HCT116 (cell line): Measurements from ENCODE around the gene CDH13. TPM values are rescaled to one million over a fixed set of nuclear protein-coding genes. Genes with fewer than 3 reads are reported as not detected.
A peak's percentile ranks its signal among the peaks of the same experiment; 100 is the strongest.

ENCODE experiments used
- ATAC-seq: fragments of 200-7000 bp; cut with Tn5 transposase; 2 replicates; pipeline ENCODE4 v1.9.1; 2020; ENCODE audit warnings: mild to moderate bottlenecking, moderate library complexity
- BruUV-seq: library from RNA; stranded (reverse); fragments of 400-500 nt; replicated peaks from 2 replicates; lab custom pipeline; 2021; lab: Mats Ljungman, UMichigan
- CTCF ChIA-PET: fragments of 300-600 bp; sonication (Branson Sonifier 250); formaldehyde crosslinking; loops from one replicate; lab custom pipeline; 2021; ENCODE audit warnings: antibody characterized with exemption; lab: Charles Lee
- POLR2A ChIA-PET: fragments of 300-600, 350-600 bp; sonication (Branson Sonifier 250); formaldehyde crosslinking; loops from one replicate; lab custom pipeline; 2021; ENCODE audit warnings: antibody characterized with exemption; lab: Charles Lee
- RAD21 ChIA-PET, 2 experiments: fragments of 300-600 bp; sonication (Branson Sonifier 250); formaldehyde crosslinking; loops; one replicate each; lab custom pipeline; 2023; ENCODE audit warnings: low total read pairs in 2 of 2; ENCODE audit not compliant: uncharacterized antibody in 2 of 2, unreplicated experiment in 2 of 2, low non-redundant PET in 1 of 2; lab: Charles Lee
- DNase-seq: peaks from one replicate; pipeline ENCODE4 v3.0.0-alpha.2; 2010; ENCODE audit warnings: low read depth, low spot score
- H2AFZ ChIP-seq: fragments of 200-600 bp; shearing (Covaris generic), sonication (generic); 2 replicates; pipeline ENCODE4 v1.6.1; 2017; ENCODE audit warnings: low read depth, mixed run types, mixed read lengths, antibody characterized with exemption, low read length; ENCODE audit not compliant: poor library complexity, severe bottlenecking
- H3K27ac ChIP-seq: 2 replicates; pipeline ENCODE4 v1.5.1; 2012; ENCODE audit warnings: low read depth, low read length
- H3K27me3 ChIP-seq: fragments of 200-600 bp; sonication (generic); 2 replicates; pipeline ENCODE4 v1.6.1; 2016; ENCODE audit warnings: mixed run types, low read length, mixed read lengths; ENCODE audit not compliant: insufficient read depth
- H3K36me3 ChIP-seq, 2 experiments: fragments of 200-500 bp in 1 of 2; fragments of 200-600 bp in 1 of 2; sonication (Bioruptor generic) in 1 of 2; sonication (generic) in 1 of 2; 2 replicates each; pipeline versions ENCODE4 v1.5.1 to v1.6.1; 2014 to 2016; ENCODE audit warnings: low read length in 2 of 2, inconsistent platforms in 1 of 2, mixed read lengths in 1 of 2, mixed run types in 1 of 2; ENCODE audit not compliant: insufficient read depth in 2 of 2, control insufficient read depth in 1 of 2
- H3K4me1 ChIP-seq, 2 experiments: fragments of 200-600 bp in 1 of 2; sonication (generic) in 1 of 2; 2 replicates each; pipeline versions ENCODE4 v1.5.1 to v1.6.1; 2012 to 2017; ENCODE audit warnings: low read length in 2 of 2, inconsistent platforms in 1 of 2, mild to moderate bottlenecking in 1 of 2, mixed read lengths in 1 of 2, mixed run types in 1 of 2, moderate library complexity in 1 of 2; ENCODE audit not compliant: insufficient read depth in 2 of 2, control insufficient read depth in 1 of 2
- H3K4me2 ChIP-seq: fragments of 200-600 bp; sonication (generic); 2 replicates; pipeline ENCODE4 v1.6.1; 2017; ENCODE audit warnings: mixed run types, low read length, mixed read lengths
- H3K4me3 ChIP-seq, 2 experiments: fragments of 200-600 bp in 1 of 2; sonication (generic) in 1 of 2; replicated peaks in 1 of 2; 2 replicates each; pipeline ENCODE4 v1.5.1; 2011 to 2016; ENCODE audit warnings: low read length in 2 of 2, control low read depth in 1 of 2, low read depth in 1 of 2, mild to moderate bottlenecking in 1 of 2, mixed read lengths in 1 of 2, mixed run types in 1 of 2
- H3K79me2 ChIP-seq: fragments of 200-600 bp; sonication (generic); 2 replicates; pipeline ENCODE4 v1.6.1; 2017; ENCODE audit warnings: mild to moderate bottlenecking, mixed run types, low read length, moderate library complexity, mixed read lengths; ENCODE audit not compliant: insufficient read depth
- H3K9ac ChIP-seq: fragments of 200-600 bp; sonication (generic); 2 replicates; pipeline ENCODE4 v1.6.1; 2016; ENCODE audit warnings: low read length, mixed read lengths
- H3K9me2 ChIP-seq: fragments of 200-600 bp; sonication (generic), shearing (Covaris generic); 2 replicates; pipeline ENCODE4 v1.6.1; 2017; ENCODE audit warnings: mixed run types, mild to moderate bottlenecking, moderate library complexity; ENCODE audit not compliant: insufficient read depth
- H3K9me3 ChIP-seq, 2 experiments: fragments of 200-500 bp in 1 of 2; fragments of 200-600 bp in 1 of 2; sonication (Bioruptor generic) in 1 of 2; sonication (generic) in 1 of 2; 2 replicates each; pipeline ENCODE4 v1.6.1; 2014 to 2017; ENCODE audit warnings: low read length in 2 of 2, mixed read lengths in 2 of 2, inconsistent platforms in 1 of 2, low read depth in 1 of 2, mild to moderate bottlenecking in 1 of 2, mixed run types in 1 of 2, moderate library complexity in 1 of 2; ENCODE audit not compliant: control insufficient read depth in 1 of 2, insufficient read depth in 1 of 2
- H4K20me1 ChIP-seq: fragments of 200-600 bp; sonication (generic), shearing (Covaris generic); 2 replicates; pipeline ENCODE4 v1.6.1; 2017; ENCODE audit warnings: mixed run types, mild to moderate bottlenecking, moderate library complexity; ENCODE audit not compliant: insufficient read depth
- ATF3 ChIP-seq: IDR thresholded peaks from 2 replicates; pipeline ENCODE4 v1.6.1; 2012
- CBX3 ChIP-seq: IDR thresholded peaks from 2 replicates; pipeline ENCODE4 v1.6.1; 2012; ENCODE audit warnings: low read depth
- CTCF ChIP-seq, 3 experiments: fragments of 200-600 bp in 1 of 3; sonication (generic) in 1 of 3; IDR thresholded peaks in 2 of 3; conservative IDR thresholded peaks in 1 of 3; 2 replicates each; pipeline ENCODE4 v1.5.1; 2012 to 2017; ENCODE audit warnings: low read depth in 2 of 3, low read length in 2 of 3, antibody characterized with exemption in 1 of 3, borderline replicate concordance in 1 of 3, control low read depth in 1 of 3, mild to moderate bottlenecking in 1 of 3, mixed read lengths in 1 of 3, mixed run types in 1 of 3, moderate library complexity in 1 of 3; ENCODE audit not compliant: insufficient read depth in 1 of 3
- EGR1 ChIP-seq: IDR thresholded peaks from 2 replicates; pipeline ENCODE4 v1.6.1; 2012; ENCODE audit warnings: low read depth
- EZH2 ChIP-seq: fragments of 200-600 bp; sonication (generic); IDR thresholded peaks from 2 replicates; pipeline ENCODE4 v1.6.1; 2017; ENCODE audit warnings: antibody characterized with exemption, mixed run types
- EZH2phosphoT487 ChIP-seq: fragments of 200-600 bp; IDR thresholded peaks from 2 replicates; pipeline ENCODE4 v1.6.1; 2018; ENCODE audit warnings: antibody characterized with exemption, borderline replicate concordance
- FOSL1 ChIP-seq: IDR thresholded peaks from 2 replicates; pipeline ENCODE4 v1.6.1; 2012; ENCODE audit warnings: low read depth
- JUND ChIP-seq: IDR thresholded peaks from 2 replicates; pipeline ENCODE4 v1.6.1; 2012
- MAX ChIP-seq: IDR thresholded peaks from 2 replicates; pipeline ENCODE4 v1.6.1; 2012
- POLR2A ChIP-seq: IDR thresholded peaks from 2 replicates; pipeline ENCODE4 v1.7.0; 2011; ENCODE audit warnings: borderline replicate concordance; ENCODE audit not compliant: insufficient read depth, insufficient read length; ENCODE audit errors: extremely low read depth
- POLR2AphosphoS5 ChIP-seq: IDR thresholded peaks from 2 replicates; pipeline ENCODE4 v1.6.1; 2011; ENCODE audit warnings: mild to moderate bottlenecking, low read depth, low read length, moderate library complexity
- RAD21 ChIP-seq: IDR thresholded peaks from 2 replicates; pipeline ENCODE4 v1.6.1; 2012; ENCODE audit warnings: low read depth, mild to moderate bottlenecking
- REST ChIP-seq: IDR thresholded peaks from 2 replicates; pipeline ENCODE4 v1.6.1; 2012; ENCODE audit warnings: low read depth
- SIN3A ChIP-seq: IDR thresholded peaks from 2 replicates; pipeline ENCODE4 v1.6.1; 2012; ENCODE audit warnings: low read depth
- SP1 ChIP-seq: IDR thresholded peaks from 2 replicates; pipeline ENCODE4 v1.6.1; 2012; ENCODE audit warnings: low read depth
- SRF ChIP-seq: IDR thresholded peaks from 2 replicates; pipeline ENCODE4 v1.6.1; 2012; ENCODE audit warnings: low read depth
- TCF7L2 ChIP-seq: IDR thresholded peaks from 2 replicates; pipeline ENCODE4 v1.7.0; 2011; ENCODE audit warnings: borderline replicate concordance, inconsistent platforms; ENCODE audit not compliant: insufficient read depth, insufficient read length; ENCODE audit errors: extremely low read depth
- ZBTB33 ChIP-seq: IDR thresholded peaks from 2 replicates; pipeline ENCODE4 v1.6.1; 2011; ENCODE audit warnings: mild to moderate bottlenecking, low read length, moderate library complexity; ENCODE audit not compliant: insufficient replicate concordance; ENCODE audit errors: extremely low read depth
- ZFX ChIP-seq: fragments of 450-650 bp; IDR thresholded peaks from 2 replicates; pipeline ENCODE4 v1.6.1; 2017
- ZNF274 ChIP-seq: fragments of 200-500 bp; sonication (Bioruptor generic); IDR thresholded peaks from 2 replicates; pipeline ENCODE4 v1.6.1; 2014; ENCODE audit warnings: mild to moderate bottlenecking, low read depth, low read length, inconsistent platforms
- intact Hi-C: fragments of 100-400 bp; cut with micrococcal nuclease; formaldehyde crosslinking; loops from 2 replicates; pipeline ENCODE4 v1.10.0; 2022
- total RNA-seq: library from RNA; stranded (reverse); gene quantifications from one replicate; pipeline ENCODE4 v1.2.1, GENCODE V29; 2021; ENCODE audit not compliant: unreplicated experiment

The CDH13 gene
- total RNA-seq, 1 experiment from 2014 or later: not detected

GRCh38 chr16:82699711-82700495, 73.1 kb downstream of the CDH13 start:
- no peak overlapping the region for H3K9ac ChIP-seq
- intact Hi-C loops: no loop called here
- no peaks in the 10 kb centered on the region for H3K9me2 ChIP-seq
- ChIA-PET CTCF (no interaction called here), RAD21 (no interaction called here), POLR2A (no interaction called here)
- no peaks in the 10 kb centered on the region for H3K4me1 ChIP-seq
- H3K27me3 ChIP-seq: peaks cover 32% of the 10 kb centered on the region
- H3K4me2 ChIP-seq: no peak overlapping the region
- DNase-seq: no peak
- no peaks in the 10 kb centered on the region for H4K20me1 ChIP-seq
- H3K79me2 ChIP-seq: no peaks in the 10 kb centered on the region
- H3K4me3 ChIP-seq: no peak overlapping the region
- H2AFZ ChIP-seq: no peak overlapping the region
- H3K9me3 ChIP-seq: no peaks in the 10 kb centered on the region
- ATAC-seq: no peak
- no peaks in the 10 kb centered on the region for H3K36me3 ChIP-seq
- H3K27ac ChIP-seq: no peak overlapping the region
- no TSS peak for BruUV-seq
- TF ChIP-seq ATF3 (no peak), EGR1 (no peak), ZBTB33 (no peak), EZH2 (no peak), SIN3A (no peak), POLR2AphosphoS5 (no peak), TCF7L2 (no peak), CTCF (IDR thresholded peaks at IDR 0.05 in 2 of 3, conservative IDR thresholded peaks at IDR 0.05 in 1 of 3; ENCODE audit: borderline replicate concordance in 1 of 3, insufficient read depth in 1 of 3, low read depth in 2 of 3, low read length in 2 of 3) (no peak), EZH2phosphoT487 (no peak), JUND (peak; percentile 42; the same call in 1 of the 2 replicates), SP1 (no peak), CBX3 (no peak), RAD21 (no peak), REST (no peak), ZFX (no peak), SRF (peak; percentile 89), ZNF274 (no peak), POLR2A (no peak), MAX (peak; percentile 72), FOSL1 (peak; percentile 48; the same call in 1 of the 2 replicates)
